ENCODE results near the gene NIPSNAP2. TPM values are rescaled to one million over a fixed set of nuclear protein-coding genes. Genes with fewer than 3 reads are reported as not detected.
"Not testable (repeated sequence)": the region's sequence is repeated elsewhere in the genome, so short reads cannot be mapped to it uniquely, and the experiment has no call there.

The NIPSNAP2 gene
- polyA plus RNA-seq, 1 experiment: 31.1 TPM

DNA sequence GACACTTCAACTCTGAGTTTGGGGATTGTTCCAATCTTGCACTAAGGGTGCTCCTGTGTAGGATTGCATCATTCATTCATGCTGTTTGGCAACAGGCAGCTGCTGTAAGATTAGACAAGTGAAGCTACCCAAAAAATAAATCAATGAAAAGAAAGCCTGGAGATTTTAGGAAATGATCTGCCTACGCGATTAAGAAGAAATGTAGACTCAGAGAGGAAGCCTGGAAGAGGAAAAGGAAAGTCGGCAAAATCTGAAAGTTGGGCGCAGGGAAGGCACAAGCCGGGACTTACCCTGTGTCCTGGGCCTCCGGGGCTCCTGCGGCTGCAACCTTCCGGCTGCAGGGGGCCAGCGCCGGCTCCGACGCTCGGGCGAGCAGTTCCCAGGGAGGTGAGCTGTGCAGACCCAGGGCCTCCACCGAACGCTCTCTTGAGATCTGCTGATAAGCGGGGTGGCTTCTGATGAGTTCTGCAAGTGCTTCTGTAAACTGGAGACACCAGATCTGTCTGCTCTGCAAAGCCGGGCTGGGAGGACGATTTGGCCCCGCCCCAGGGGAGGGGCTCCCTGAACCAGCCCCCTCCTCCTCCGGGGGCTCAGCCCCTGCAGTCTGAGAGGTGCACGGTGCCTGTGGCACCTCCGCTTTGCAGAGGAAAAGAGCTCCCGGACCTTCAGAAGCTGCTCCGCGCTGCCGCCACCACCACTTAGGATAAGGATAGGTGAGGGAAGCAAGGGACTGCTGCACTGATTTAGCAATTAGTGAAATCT, 69.5 kb downstream of the NIPSNAP2 start:
- DNase-seq (ENCODE audit: low read depth): peak; percentile 16
- POLR2A ChIA-PET: interaction anchor here (1.5 kb wide), 1 partner anchor 17 kb away, joined by 3 read pairs; the partner anchor contains the start of genes CCT6A and PSPH
- peaks cover 2% of the 10 kb centered on the region; the same call in 1 of the 2 replicates for H3K36me3 ChIP-seq (ENCODE audit: control insufficient read depth, insufficient read depth, low read length)
- no peaks in the 10 kb centered on the region for H3K27me3 ChIP-seq (ENCODE audit: control insufficient read depth, insufficient read depth, low read length)
- H3K4me3 ChIP-seq (ENCODE audit: low read depth, low read length): peak overlapping the region; percentile 51
- TF ChIP-seq, protein P1, sequence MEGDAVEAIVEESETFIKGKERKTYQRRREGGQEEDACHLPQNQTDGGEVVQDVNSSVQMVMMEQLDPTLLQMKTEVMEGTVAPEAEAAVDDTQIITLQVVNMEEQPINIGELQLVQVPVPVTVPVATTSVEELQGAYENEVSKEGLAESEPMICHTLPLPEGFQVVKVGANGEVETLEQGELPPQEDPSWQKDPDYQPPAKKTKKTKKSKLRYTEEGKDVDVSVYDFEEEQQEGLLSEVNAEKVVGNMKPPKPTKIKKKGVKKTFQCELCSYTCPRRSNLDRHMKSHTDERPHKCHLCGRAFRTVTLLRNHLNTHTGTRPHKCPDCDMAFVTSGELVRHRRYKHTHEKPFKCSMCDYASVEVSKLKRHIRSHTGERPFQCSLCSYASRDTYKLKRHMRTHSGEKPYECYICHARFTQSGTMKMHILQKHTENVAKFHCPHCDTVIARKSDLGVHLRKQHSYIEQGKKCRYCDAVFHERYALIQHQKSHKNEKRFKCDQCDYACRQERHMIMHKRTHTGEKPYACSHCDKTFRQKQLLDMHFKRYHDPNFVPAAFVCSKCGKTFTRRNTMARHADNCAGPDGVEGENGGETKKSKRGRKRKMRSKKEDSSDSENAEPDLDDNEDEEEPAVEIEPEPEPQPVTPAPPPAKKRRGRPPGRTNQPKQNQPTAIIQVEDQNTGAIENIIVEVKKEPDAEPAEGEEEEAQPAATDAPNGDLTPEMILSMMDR (IDR thresholded peaks at IDR 0.05; ENCODE audit: insufficient read depth, low read depth, low read length): peak; percentile 62
- CTCF ChIA-PET: interaction anchor here (0.6 to 1.7 kb wide), 4 partner anchors 13 to 41 kb away, joined by 3 to 6 read pairs (median 5); partner anchors contain the start of genes CCT6A and PSPH

GRCh38 chr7:56040730-56041129, 76.3 kb downstream of the NIPSNAP2 start:
- Histone ChIP-seq H3K27me3 (ENCODE audit: control insufficient read depth, insufficient read depth, low read length) (no peaks in the 10 kb centered on the region), H3K36me3 (ENCODE audit: control insufficient read depth, insufficient read depth, low read length) (no peaks in the 10 kb centered on the region), H3K4me3 (ENCODE audit: low read depth, low read length) (no peak overlapping the region)
- TF ChIP-seq, protein P1 (IDR thresholded peaks at IDR 0.05; ENCODE audit: insufficient read depth, low read depth, low read length): no peak
- ChIA-PET POLR2A (no interaction called here), CTCF (interaction anchor here (1.4 kb wide), 1 partner anchor 33 kb away, joined by 5 read pairs; no protein-coding TSS in a partner anchor)
- no peak for DNase-seq (ENCODE audit: low read depth)

- H3K4me3 ChIP-seq (ENCODE audit: low read depth, low read length); H3K27me3 ChIP-seq (ENCODE audit: control insufficient read depth, insufficient read depth, low read length); POLR2A ChIA-PET; DNase-seq (ENCODE audit: low read depth); H3K36me3 ChIP-seq (ENCODE audit: control insufficient read depth, insufficient read depth, low read length): not testable (repeated sequence)
- CTCF ChIA-PET: interaction anchor here (1.4 kb wide), 1 partner anchor 19 kb away, joined by 4 read pairs; the partner anchor contains the start of gene SUMF2
These were observed 81.4 kb downstream of the NIPSNAP2 start for GRCh38 chr7:56045758-56046157.

GRCh38 chr7:56046721-56047445, 82.5 kb downstream of the NIPSNAP2 start:
- TF ChIP-seq, protein P1 (IDR thresholded peaks at IDR 0.05; ENCODE audit: insufficient read depth, low read depth, low read length): no peak
- peak; percentile 88 for DNase-seq (ENCODE audit: low read depth)
- POLR2A ChIA-PET: no interaction called here
- CTCF ChIA-PET: no interaction called here
- Histone ChIP-seq H3K27me3 (ENCODE audit: control insufficient read depth, insufficient read depth, low read length) (no peaks in the 10 kb centered on the region), H3K4me3 (ENCODE audit: low read depth, low read length) (no peak overlapping the region), H3K36me3 (ENCODE audit: control insufficient read depth, insufficient read depth, low read length) (no peaks in the 10 kb centered on the region)

DNA sequence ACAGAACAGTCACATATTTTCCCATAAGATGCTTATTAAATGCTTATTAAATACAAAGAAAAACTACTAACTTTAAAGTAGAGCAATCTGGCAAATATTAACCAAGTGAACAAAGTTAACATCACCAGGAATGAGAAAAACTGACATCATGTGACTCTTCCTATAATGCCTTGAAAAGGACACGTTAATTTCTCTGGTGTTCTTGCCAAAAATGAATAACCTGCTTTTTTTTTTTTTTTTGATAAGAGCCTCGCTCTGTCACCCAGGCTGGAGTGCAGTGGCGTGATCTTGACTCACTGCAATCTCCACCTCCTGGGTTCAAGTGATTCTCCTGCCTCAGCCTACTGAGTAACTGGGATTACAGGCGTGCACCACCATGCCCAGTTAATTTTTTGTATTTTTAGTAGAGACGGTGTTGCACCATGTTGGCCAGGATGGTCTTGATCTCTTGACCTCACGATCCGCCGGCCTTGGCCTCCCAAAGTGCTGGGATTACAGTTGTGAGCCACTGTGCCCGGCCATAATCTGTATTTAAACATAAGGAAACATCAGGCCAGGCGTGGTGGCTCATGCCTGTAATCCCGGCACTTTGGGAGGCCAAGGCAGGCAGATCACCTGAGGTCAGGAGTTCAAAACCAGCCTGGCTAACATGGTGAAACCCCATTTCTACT, 83.2 kb downstream of the NIPSNAP2 start:
- H3K36me3 ChIP-seq (ENCODE audit: control insufficient read depth, insufficient read depth, low read length); POLR2A ChIA-PET; DNase-seq (ENCODE audit: low read depth); H3K4me3 ChIP-seq (ENCODE audit: low read depth, low read length); CTCF ChIA-PET; H3K27me3 ChIP-seq (ENCODE audit: control insufficient read depth, insufficient read depth, low read length): not testable (repeated sequence)

GRCh38 chr7:56048245-56048644, 83.9 kb downstream of the NIPSNAP2 start:
- ChIA-PET POLR2A (no interaction called here), CTCF (interaction anchor here (0.6 kb wide), 1 partner anchor 612 kb away, joined by 3 read pairs; no protein-coding TSS in a partner anchor)
- DNase-seq (ENCODE audit: low read depth): no peak
- Histone ChIP-seq H3K4me3 (ENCODE audit: low read depth, low read length) (no peak overlapping the region), H3K27me3 (ENCODE audit: control insufficient read depth, insufficient read depth, low read length) (no peaks in the 10 kb centered on the region), H3K36me3 (ENCODE audit: control insufficient read depth, insufficient read depth, low read length) (no peaks in the 10 kb centered on the region)
- TF ChIP-seq, protein P1 (IDR thresholded peaks at IDR 0.05; ENCODE audit: insufficient read depth, low read depth, low read length): no peak

GRCh38 chr7:56048763-56049162, 84.4 kb downstream of the NIPSNAP2 start:
- CTCF ChIA-PET: interaction anchor here (0.6 kb wide), 1 partner anchor 612 kb away, joined by 3 read pairs; no protein-coding TSS in a partner anchor
- POLR2A ChIA-PET: not testable (repeated sequence)

More at GRCh38 chr7:56048763-56049162, 84.4 kb downstream of the NIPSNAP2 start:
- H3K36me3 ChIP-seq (ENCODE audit: control insufficient read depth, insufficient read depth, low read length); H3K4me3 ChIP-seq (ENCODE audit: low read depth, low read length); H3K27me3 ChIP-seq (ENCODE audit: control insufficient read depth, insufficient read depth, low read length); DNase-seq (ENCODE audit: low read depth): not testable (repeated sequence)

Data from BJ (cell line).